ENCODE data around the gene JAM3.

Gene JAM3

DNA sequence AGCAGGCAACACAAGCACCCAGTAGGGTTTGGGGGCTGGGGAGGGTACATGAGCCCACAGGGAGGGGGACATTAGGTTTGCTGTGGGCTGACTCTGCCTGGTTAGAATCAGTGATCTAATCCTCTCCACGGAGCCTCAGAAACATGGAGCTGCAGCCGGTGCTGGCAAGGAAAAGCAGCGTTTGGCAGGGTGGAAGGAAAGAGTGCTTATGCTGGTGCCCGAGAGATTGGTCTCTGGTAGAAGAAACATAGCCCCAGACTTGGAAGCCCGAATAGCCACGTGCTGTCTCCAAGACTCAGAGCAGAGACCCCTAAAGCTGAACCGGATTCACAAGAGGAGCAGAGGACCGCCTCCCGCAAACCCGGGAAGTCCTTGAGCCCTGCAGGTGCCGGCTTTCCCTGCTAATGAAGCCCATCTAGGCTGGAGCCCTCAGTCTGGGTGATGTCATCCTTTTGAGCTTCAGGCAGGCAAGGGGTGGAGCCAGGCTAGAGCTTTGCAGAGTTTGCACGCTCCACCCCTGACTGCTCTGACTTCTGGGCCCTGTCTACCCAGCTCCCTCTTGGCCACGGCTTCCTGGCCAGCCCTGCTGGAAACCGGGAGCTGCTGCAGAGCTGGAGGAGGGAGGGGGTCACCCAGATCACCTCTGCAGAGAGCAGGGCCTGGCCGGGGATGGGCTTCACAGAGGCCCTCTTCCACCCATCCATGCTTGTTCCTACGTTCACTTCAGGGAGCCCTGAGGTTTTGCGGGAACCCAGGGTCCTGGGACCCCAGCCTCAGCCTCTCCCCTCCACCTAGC lies 35.0 kb upstream of the JAM3 start:
- Histone ChIP-seq H3K27ac (replicated peaks) (no peak overlapping the region), H3K27me3 (ENCODE audit: insufficient read depth, poor library complexity, severe bottlenecking) (peaks cover 33% of the 10 kb centered on the region), H3K4me3 (replicated peaks; ENCODE audit: insufficient read depth, low read length) (no peak overlapping the region)
- no peak for TF ChIP-seq SPI1 (IDR thresholded peaks at IDR 0.05; ENCODE audit: borderline replicate concordance, low read depth)
- TF ChIP-seq, protein P1, sequence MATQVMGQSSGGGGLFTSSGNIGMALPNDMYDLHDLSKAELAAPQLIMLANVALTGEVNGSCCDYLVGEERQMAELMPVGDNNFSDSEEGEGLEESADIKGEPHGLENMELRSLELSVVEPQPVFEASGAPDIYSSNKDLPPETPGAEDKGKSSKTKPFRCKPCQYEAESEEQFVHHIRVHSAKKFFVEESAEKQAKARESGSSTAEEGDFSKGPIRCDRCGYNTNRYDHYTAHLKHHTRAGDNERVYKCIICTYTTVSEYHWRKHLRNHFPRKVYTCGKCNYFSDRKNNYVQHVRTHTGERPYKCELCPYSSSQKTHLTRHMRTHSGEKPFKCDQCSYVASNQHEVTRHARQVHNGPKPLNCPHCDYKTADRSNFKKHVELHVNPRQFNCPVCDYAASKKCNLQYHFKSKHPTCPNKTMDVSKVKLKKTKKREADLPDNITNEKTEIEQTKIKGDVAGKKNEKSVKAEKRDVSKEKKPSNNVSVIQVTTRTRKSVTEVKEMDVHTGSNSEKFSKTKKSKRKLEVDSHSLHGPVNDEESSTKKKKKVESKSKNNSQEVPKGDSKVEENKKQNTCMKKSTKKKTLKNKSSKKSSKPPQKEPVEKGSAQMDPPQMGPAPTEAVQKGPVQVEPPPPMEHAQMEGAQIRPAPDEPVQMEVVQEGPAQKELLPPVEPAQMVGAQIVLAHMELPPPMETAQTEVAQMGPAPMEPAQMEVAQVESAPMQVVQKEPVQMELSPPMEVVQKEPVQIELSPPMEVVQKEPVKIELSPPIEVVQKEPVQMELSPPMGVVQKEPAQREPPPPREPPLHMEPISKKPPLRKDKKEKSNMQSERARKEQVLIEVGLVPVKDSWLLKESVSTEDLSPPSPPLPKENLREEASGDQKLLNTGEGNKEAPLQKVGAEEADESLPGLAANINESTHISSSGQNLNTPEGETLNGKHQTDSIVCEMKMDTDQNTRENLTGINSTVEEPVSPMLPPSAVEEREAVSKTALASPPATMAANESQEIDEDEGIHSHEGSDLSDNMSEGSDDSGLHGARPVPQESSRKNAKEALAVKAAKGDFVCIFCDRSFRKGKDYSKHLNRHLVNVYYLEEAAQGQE (IDR thresholded peaks at IDR 0.05; ENCODE audit: insufficient replicate concordance, low read depth): no peak
- TF ChIP-seq, protein P2, sequence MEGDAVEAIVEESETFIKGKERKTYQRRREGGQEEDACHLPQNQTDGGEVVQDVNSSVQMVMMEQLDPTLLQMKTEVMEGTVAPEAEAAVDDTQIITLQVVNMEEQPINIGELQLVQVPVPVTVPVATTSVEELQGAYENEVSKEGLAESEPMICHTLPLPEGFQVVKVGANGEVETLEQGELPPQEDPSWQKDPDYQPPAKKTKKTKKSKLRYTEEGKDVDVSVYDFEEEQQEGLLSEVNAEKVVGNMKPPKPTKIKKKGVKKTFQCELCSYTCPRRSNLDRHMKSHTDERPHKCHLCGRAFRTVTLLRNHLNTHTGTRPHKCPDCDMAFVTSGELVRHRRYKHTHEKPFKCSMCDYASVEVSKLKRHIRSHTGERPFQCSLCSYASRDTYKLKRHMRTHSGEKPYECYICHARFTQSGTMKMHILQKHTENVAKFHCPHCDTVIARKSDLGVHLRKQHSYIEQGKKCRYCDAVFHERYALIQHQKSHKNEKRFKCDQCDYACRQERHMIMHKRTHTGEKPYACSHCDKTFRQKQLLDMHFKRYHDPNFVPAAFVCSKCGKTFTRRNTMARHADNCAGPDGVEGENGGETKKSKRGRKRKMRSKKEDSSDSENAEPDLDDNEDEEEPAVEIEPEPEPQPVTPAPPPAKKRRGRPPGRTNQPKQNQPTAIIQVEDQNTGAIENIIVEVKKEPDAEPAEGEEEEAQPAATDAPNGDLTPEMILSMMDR (IDR thresholded peaks at IDR 0.05; ENCODE audit: insufficient read depth, low read length): no peak
- no peak for TF ChIP-seq POLR2AphosphoS5 (IDR thresholded peaks at IDR 0.05; ENCODE audit: low read depth)
- TF ChIP-seq GABPA (IDR thresholded peaks at IDR 0.05; ENCODE audit: low read depth): no peak
- no peak for DNase-seq (ENCODE audit: low read depth in 1 of 2, low spot score in 1 of 2)

DNA sequence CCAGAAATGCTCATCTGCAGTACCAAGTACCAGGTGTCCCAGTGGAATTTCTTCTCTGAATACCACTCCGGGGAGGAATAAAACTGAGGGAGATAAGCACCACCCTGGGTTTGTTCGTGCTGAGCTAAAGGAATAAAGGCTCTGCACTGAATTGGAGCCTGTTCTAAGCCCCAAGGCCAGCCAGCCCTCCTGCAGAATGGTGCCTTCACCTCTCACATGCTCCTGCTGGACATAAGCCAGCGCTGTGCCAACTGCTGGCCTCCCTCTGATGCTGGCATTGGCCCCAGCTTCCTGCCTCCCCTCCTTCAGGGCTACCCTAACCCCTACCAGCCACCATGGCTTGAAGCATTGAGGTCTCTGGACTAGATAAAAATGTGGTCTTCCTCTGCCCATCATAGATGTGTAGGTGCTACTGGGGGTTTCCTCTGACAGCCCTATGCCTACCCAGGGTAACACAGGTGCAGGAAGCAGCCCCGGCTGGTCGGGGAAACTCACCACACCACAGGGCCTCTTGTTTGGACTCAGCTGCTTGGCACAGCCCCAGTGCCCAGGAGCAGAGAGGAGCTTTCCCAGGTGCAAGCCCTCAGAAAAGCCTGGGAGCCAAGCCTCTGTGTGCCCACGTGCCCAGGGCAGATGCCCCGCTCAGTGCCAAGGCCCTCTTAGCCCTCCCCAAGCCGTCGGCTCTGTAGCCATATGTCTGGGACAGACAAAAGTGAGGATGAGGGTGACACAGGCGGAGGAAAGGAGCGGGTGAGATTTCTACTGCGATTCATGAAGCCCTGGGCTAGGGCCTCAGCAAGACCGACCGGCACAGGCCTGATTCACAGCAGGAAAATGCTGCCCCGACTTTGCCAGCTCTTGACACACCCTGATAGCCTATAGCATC lies 34.1 kb upstream of the JAM3 start:
- no peak overlapping the region for H3K4me3 ChIP-seq (replicated peaks; ENCODE audit: insufficient read depth, low read length)
- no peak for DNase-seq (ENCODE audit: low read depth in 1 of 2, low spot score in 1 of 2)
- no peak overlapping the region for H3K27ac ChIP-seq (replicated peaks)

More for the DNA sequence above, 34.1 kb upstream of the JAM3 start:
- peaks cover 35% of the 10 kb centered on the region for H3K27me3 ChIP-seq (ENCODE audit: insufficient read depth, poor library complexity, severe bottlenecking)
- TF ChIP-seq, protein P1 (IDR thresholded peaks at IDR 0.05; ENCODE audit: insufficient replicate concordance, low read depth): no peak
- no peak for TF ChIP-seq SPI1 (IDR thresholded peaks at IDR 0.05; ENCODE audit: borderline replicate concordance, low read depth)
- TF ChIP-seq, protein P2 (IDR thresholded peaks at IDR 0.05; ENCODE audit: insufficient read depth, low read length): no peak
- TF ChIP-seq GABPA (IDR thresholded peaks at IDR 0.05; ENCODE audit: low read depth): no peak
- TF ChIP-seq POLR2AphosphoS5 (IDR thresholded peaks at IDR 0.05; ENCODE audit: low read depth): no peak
